SK-N-SH (cell line): Measurements from ENCODE around the gene NDUFS3. TPM values are rescaled to one million over a fixed set of nuclear protein-coding genes. Genes with fewer than 3 reads are reported as not detected.

Experiments
- CTCF ChIA-PET: fragments of 300-600, 350-600 bp; formaldehyde crosslinking; extraction: SDS; loops from one replicate; lab custom pipeline; 2021; lab: Yijun Ruan, JAX
- POLR2A ChIA-PET: fragments of 350-600 bp; sonication (Branson Sonifier 250); formaldehyde crosslinking; extraction: SDS; loops from one replicate; lab custom pipeline; 2020; ENCODE audit warnings: antibody characterized with exemption, inconsistent platforms; lab: Yijun Ruan, JAX
- DNase-seq: peaks from one replicate; pipeline ENCODE4 v3.0.0; 2012
- H2AFZ ChIP-seq: fragments of 200-600 bp; sonication (generic); 2 replicates; pipeline ENCODE4 v1.8.1; 2016; ENCODE audit warnings: antibody characterized with exemption, mild to moderate bottlenecking, low read depth
- H3F3A ChIP-seq: fragments of 200-600 bp; sonication (generic); replicated peaks from 2 replicates; pipeline ENCODE3; 2016; ENCODE audit warnings: antibody characterized with exemption, mild to moderate bottlenecking; ENCODE audit not compliant: insufficient read depth
- H3K27ac ChIP-seq, 2 experiments: fragments of 200-500 bp in 1 of 2; fragments of 200-600 bp in 1 of 2; sonication (Bioruptor generic) in 1 of 2; sonication (generic), shearing (Covaris generic) in 1 of 2; 2 replicates each; pipeline versions ENCODE4 v1.5.1 to v1.6.1; 2014 to 2016; ENCODE audit warnings: low read depth in 2 of 2, inconsistent platforms in 1 of 2, low read length in 1 of 2, mild to moderate bottlenecking in 1 of 2, mixed read lengths in 1 of 2
- H3K27me3 ChIP-seq: fragments of 200-600 bp; sonication (generic), shearing (Covaris generic); 2 replicates; pipeline ENCODE4 v1.6.1; 2016; ENCODE audit warnings: mixed run types; ENCODE audit not compliant: insufficient read depth
- H3K36me3 ChIP-seq, 2 experiments: fragments of 200-500 bp in 1 of 2; fragments of 200-600 bp in 1 of 2; sonication (Bioruptor generic) in 1 of 2; sonication (generic) in 1 of 2; replicated peaks in 1 of 2; 2 replicates each; pipeline versions ENCODE3 to v1.5.1; 2014 to 2016; ENCODE audit warnings: low read length in 1 of 2, mild to moderate bottlenecking in 1 of 2; ENCODE audit not compliant: insufficient read depth in 2 of 2, control insufficient read depth in 1 of 2
- H3K4me1 ChIP-seq, 2 experiments: fragments of 200-500 bp in 1 of 2; fragments of 200-600 bp in 1 of 2; sonication (Bioruptor generic) in 1 of 2; sonication (generic), shearing (Covaris generic) in 1 of 2; 2 replicates each; pipeline versions ENCODE4 v1.5.1 to v1.6.1; 2014 to 2016; ENCODE audit warnings: low read depth in 1 of 2, low read length in 1 of 2, mixed run types in 1 of 2; ENCODE audit not compliant: insufficient read depth in 2 of 2, control insufficient read depth in 1 of 2
- H3K4me2 ChIP-seq: fragments of 200-600 bp; sonication (generic), shearing (Covaris generic); 2 replicates; pipeline ENCODE4 v1.6.1; 2017; ENCODE audit warnings: mixed run types
- H3K4me3 ChIP-seq, 2 experiments: fragments of 200-500 bp in 1 of 2; fragments of 200-600 bp in 1 of 2; sonication (Bioruptor generic) in 1 of 2; sonication (generic), shearing (Covaris generic) in 1 of 2; 2 replicates each; pipeline versions ENCODE4 v1.5.1 to v1.8.1; 2014 to 2016; ENCODE audit warnings: low read depth in 2 of 2, inconsistent platforms in 1 of 2, low read length in 1 of 2, mild to moderate bottlenecking in 1 of 2, mixed read lengths in 1 of 2, moderate library complexity in 1 of 2
- H3K79me2 ChIP-seq: fragments of 200-600 bp; sonication (generic); 2 replicates; pipeline ENCODE4 v1.8.1; 2017; ENCODE audit warnings: mild to moderate bottlenecking; ENCODE audit not compliant: insufficient read depth
- H3K9ac ChIP-seq: fragments of 200-600 bp; sonication (generic); 2 replicates; pipeline ENCODE4 v1.6.1; 2017; ENCODE audit warnings: mixed run types
- H3K9me2 ChIP-seq: fragments of 200-600 bp; sonication (generic); 2 replicates; pipeline ENCODE4 v1.6.1; 2017; ENCODE audit warnings: mixed run types
- H3K9me3 ChIP-seq: fragments of 200-600 bp; sonication (generic); 2 replicates; pipeline ENCODE4 v1.6.1; 2017; ENCODE audit warnings: mixed run types, mild to moderate bottlenecking, moderate library complexity
- H4K20me1 ChIP-seq: fragments of 200-600 bp; sonication (generic); 2 replicates; pipeline ENCODE4 v1.6.1; 2017; ENCODE audit warnings: mild to moderate bottlenecking, mixed run types; ENCODE audit not compliant: insufficient read depth
- FOSL2 ChIP-seq: IDR thresholded peaks from 2 replicates; pipeline ENCODE4 v1.4.0; 2012; ENCODE audit warnings: low read depth, mild to moderate bottlenecking, moderate library complexity, borderline replicate concordance
- FOXJ3 ChIP-seq: sonication (generic); formaldehyde crosslinking; IDR thresholded peaks from 2 replicates; pipeline ENCODE4 v1.5.1; 2020; ENCODE audit warnings: mild to moderate bottlenecking, missing genetic modification reagents
- FOXM1 ChIP-seq: IDR thresholded peaks from 2 replicates; pipeline ENCODE4 v1.4.0; 2012; ENCODE audit warnings: low read depth, mild to moderate bottlenecking
- JUND ChIP-seq: IDR thresholded peaks from 2 replicates; pipeline ENCODE4 v1.4.0; 2012
- RCOR1 ChIP-seq: fragments of 150-350 bp; IDR thresholded peaks from 2 replicates; pipeline ENCODE4 v1.6.1; 2017; ENCODE audit warnings: antibody characterized with exemption, low read length
- RXRA ChIP-seq: IDR thresholded peaks from 2 replicates; pipeline ENCODE4 v1.4.0; 2012; ENCODE audit warnings: low read depth, mild to moderate bottlenecking, borderline replicate concordance
- SIN3A ChIP-seq: IDR thresholded peaks from 2 replicates; pipeline ENCODE4 v1.6.1; 2012; ENCODE audit warnings: low read depth, mild to moderate bottlenecking, low read length, moderate library complexity, borderline replicate concordance
- YY1 ChIP-seq: IDR thresholded peaks from 2 replicates; pipeline ENCODE4 v1.4.0; 2012; ENCODE audit warnings: low read depth, mild to moderate bottlenecking
- WGBS: methylation state at CpG from one replicate; pipeline ENCODE4 v1.1.6; 2017; ENCODE audit warnings: low lambda C conversion rate; 5-methylcytosine and 5-hydroxymethylcytosine counted together
- polyA plus RNA-seq, 3 experiments: library from polyadenylated mRNA; depleted of rRNA; stranded (reverse); fragments of >200 nt; gene quantifications; 2 replicates each; pipeline ENCODE4 v1.2.3, GENCODE V29; 2012
- TF ChIP-seq, protein P1 (sequence below): IDR thresholded peaks from 2 replicates; pipeline ENCODE4 v1.4.0; 2012; ENCODE audit warnings: low read depth, borderline replicate concordance
- TF ChIP-seq, protein P2 (sequence below): IDR thresholded peaks from 2 replicates; pipeline ENCODE4; 2012
- TF ChIP-seq, protein P3 (sequence below): IDR thresholded peaks from 2 replicates; pipeline ENCODE4 v1.4.0; 2012; ENCODE audit warnings: low read depth
- TF ChIP-seq, protein P4 (sequence below): fragments of 200-600 bp; sonication (generic); IDR thresholded peaks from 2 replicates; pipeline ENCODE4 v1.6.1; 2017; ENCODE audit warnings: antibody characterized with exemption, mild to moderate bottlenecking, moderate library complexity

The NDUFS3 gene
- polyA plus RNA-seq, 1 of the 3 experiments (the other 2 are of a cell fraction) = 150 TPM

DNA sequence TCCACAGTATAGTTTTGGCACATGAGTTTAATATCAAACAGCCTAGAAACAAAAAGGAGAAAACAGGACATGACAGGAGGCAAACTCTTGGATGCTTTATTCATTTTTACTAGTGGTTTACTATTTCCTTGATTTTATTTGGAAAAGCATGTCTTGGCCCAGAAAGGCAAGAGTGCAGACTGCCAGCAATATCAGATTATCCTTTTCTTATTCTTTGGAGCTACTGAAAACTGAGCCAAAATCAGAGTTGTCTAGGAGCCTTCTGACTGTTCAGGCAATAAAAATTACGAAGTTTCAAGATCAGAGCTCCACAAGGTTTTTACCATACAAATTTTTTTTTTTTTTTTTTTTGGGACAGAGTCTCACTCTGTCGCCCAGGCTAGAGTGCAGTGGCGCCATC is 42.0 kb upstream of the NDUFS3 start:
- POLR2A ChIA-PET = interaction anchor here (1.0 kb wide), 1 partner anchor 29 kb away, joined by 4 read pairs; the partner anchor contains the start of gene PTPMT1
- 100% methylated on average over 3 of the region's 3 CpGs for WGBS
- DNase-seq = no peak

More for the DNA sequence above, 42.0 kb upstream of the NDUFS3 start:
- Histone ChIP-seq H3K4me3 (no peak overlapping the region), H3F3A (peaks cover 51% of the 10 kb centered on the region)
- TF ChIP-seq FOSL2 = no peak
- no peak for TF ChIP-seq JUND
- no peak for TF ChIP-seq FOXM1
- TF ChIP-seq, protein P1, sequence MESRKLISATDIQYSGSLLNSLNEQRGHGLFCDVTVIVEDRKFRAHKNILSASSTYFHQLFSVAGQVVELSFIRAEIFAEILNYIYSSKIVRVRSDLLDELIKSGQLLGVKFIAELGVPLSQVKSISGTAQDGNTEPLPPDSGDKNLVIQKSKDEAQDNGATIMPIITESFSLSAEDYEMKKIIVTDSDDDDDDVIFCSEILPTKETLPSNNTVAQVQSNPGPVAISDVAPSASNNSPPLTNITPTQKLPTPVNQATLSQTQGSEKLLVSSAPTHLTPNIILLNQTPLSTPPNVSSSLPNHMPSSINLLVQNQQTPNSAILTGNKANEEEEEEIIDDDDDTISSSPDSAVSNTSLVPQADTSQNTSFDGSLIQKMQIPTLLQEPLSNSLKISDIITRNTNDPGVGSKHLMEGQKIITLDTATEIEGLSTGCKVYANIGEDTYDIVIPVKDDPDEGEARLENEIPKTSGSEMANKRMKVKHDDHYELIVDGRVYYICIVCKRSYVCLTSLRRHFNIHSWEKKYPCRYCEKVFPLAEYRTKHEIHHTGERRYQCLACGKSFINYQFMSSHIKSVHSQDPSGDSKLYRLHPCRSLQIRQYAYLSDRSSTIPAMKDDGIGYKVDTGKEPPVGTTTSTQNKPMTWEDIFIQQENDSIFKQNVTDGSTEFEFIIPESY = no peak
- TF ChIP-seq YY1 = no peak
- no peak for TF ChIP-seq FOXJ3 (CRISPR knock-in tag)
- TF ChIP-seq RCOR1 = no peak
- TF ChIP-seq, protein P2, sequence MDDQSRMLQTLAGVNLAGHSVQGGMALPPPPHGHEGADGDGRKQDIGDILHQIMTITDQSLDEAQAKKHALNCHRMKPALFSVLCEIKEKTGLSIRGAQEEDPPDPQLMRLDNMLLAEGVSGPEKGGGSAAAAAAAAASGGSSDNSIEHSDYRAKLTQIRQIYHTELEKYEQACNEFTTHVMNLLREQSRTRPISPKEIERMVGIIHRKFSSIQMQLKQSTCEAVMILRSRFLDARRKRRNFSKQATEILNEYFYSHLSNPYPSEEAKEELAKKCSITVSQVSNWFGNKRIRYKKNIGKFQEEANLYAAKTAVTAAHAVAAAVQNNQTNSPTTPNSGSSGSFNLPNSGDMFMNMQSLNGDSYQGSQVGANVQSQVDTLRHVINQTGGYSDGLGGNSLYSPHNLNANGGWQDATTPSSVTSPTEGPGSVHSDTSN = no peak
- TF ChIP-seq, protein P3, sequence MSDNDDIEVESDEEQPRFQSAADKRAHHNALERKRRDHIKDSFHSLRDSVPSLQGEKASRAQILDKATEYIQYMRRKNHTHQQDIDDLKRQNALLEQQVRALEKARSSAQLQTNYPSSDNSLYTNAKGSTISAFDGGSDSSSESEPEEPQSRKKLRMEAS = no peak
- no peak for TF ChIP-seq SIN3A
- TF ChIP-seq, protein P4, sequence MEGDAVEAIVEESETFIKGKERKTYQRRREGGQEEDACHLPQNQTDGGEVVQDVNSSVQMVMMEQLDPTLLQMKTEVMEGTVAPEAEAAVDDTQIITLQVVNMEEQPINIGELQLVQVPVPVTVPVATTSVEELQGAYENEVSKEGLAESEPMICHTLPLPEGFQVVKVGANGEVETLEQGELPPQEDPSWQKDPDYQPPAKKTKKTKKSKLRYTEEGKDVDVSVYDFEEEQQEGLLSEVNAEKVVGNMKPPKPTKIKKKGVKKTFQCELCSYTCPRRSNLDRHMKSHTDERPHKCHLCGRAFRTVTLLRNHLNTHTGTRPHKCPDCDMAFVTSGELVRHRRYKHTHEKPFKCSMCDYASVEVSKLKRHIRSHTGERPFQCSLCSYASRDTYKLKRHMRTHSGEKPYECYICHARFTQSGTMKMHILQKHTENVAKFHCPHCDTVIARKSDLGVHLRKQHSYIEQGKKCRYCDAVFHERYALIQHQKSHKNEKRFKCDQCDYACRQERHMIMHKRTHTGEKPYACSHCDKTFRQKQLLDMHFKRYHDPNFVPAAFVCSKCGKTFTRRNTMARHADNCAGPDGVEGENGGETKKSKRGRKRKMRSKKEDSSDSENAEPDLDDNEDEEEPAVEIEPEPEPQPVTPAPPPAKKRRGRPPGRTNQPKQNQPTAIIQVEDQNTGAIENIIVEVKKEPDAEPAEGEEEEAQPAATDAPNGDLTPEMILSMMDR = no peak
- no peak for TF ChIP-seq RXRA
- TF ChIP-seq, all 33 proteins: peak for 0
- Histone ChIP-seq H3K9ac (no peak overlapping the region), H3K27me3 (no peaks in the 10 kb centered on the region), H3K4me2 (no peak overlapping the region), H2AFZ (no peak overlapping the region), H3K27ac (no peak overlapping the region), H3K4me1 (peaks cover 2 to 75% of the 10 kb centered on the region in 2 experiments; a peak in 3 of 4 replicates), H3K79me2 (peaks cover 99% of the 10 kb centered on the region), H3K9me3 (no peaks in the 10 kb centered on the region), H3K36me3 (peaks cover 0 to 30% of the 10 kb centered on the region in 2 experiments), H4K20me1 (peaks cover 100% of the 10 kb centered on the region), H3K9me2 (no peaks in the 10 kb centered on the region)
- CTCF ChIA-PET = interaction anchor here (1.3 to 3.3 kb wide), 3 partner anchors 12 to 16 kb away, joined by 5 to 10 read pairs (median 5); no protein-coding TSS in a partner anchor
